ENCODE results near the gene XPC.

Gene XPC

DNA sequence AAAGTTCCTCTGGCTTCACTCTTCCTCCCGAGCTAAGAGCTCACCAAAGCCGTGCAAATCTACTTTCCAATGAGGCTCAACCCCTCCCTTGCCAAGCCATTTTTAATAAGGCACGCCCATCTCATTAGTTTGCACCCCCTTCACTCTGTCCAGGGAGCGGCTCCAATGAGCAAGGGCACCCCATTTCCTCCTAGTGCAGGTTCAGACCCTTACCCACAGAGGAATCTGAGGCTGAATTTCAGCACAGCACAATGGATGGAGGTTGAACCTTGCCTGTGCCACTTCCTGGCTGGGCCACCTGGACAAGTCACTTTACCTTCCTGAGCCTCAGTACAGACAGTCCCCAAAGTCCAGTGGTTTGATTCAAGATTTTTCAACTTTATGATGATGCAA lies 25.4 kb downstream of the XPC start:
- Histone ChIP-seq H4K20me1 (ENCODE audit: insufficient read depth, low read length) (no peaks in the 10 kb centered on the region), H2AFZ (ENCODE audit: low read length) (no peak overlapping the region), H3K4me2 (ENCODE audit: low read length) (no peak overlapping the region), H3K9me2 (ENCODE audit: low read depth, low read length) (no peaks in the 10 kb centered on the region), H3K36me3 (ENCODE audit: insufficient read depth, low read length) (peaks cover 38% of the 10 kb centered on the region; the same call in 1 of the 2 replicates), H3K9me3 (ENCODE audit: low read length) (no peaks in the 10 kb centered on the region), H3K4me1 (ENCODE audit: insufficient read depth, low read length, severe bottlenecking) (no peaks in the 10 kb centered on the region), H3K9ac (ENCODE audit: low read length) (no peak overlapping the region), H3F3A (ENCODE audit: insufficient read depth, low read length) (no peaks in the 10 kb centered on the region), H3K27ac (ENCODE audit: low read depth, low read length, poor library complexity, severe bottlenecking) (no peak overlapping the region), H3K79me2 (ENCODE audit: insufficient read depth, low read length) (no peaks in the 10 kb centered on the region), H3K4me3 (ENCODE audit: low read depth, low read length, poor library complexity, severe bottlenecking) (no peak overlapping the region), H3K27me3 (ENCODE audit: insufficient read depth, low read length) (no peaks in the 10 kb centered on the region)
- TF ChIP-seq EZH2 (IDR thresholded peaks at IDR 0.05; ENCODE audit: borderline replicate concordance, low read length): no peak
- TF ChIP-seq, protein P1, sequence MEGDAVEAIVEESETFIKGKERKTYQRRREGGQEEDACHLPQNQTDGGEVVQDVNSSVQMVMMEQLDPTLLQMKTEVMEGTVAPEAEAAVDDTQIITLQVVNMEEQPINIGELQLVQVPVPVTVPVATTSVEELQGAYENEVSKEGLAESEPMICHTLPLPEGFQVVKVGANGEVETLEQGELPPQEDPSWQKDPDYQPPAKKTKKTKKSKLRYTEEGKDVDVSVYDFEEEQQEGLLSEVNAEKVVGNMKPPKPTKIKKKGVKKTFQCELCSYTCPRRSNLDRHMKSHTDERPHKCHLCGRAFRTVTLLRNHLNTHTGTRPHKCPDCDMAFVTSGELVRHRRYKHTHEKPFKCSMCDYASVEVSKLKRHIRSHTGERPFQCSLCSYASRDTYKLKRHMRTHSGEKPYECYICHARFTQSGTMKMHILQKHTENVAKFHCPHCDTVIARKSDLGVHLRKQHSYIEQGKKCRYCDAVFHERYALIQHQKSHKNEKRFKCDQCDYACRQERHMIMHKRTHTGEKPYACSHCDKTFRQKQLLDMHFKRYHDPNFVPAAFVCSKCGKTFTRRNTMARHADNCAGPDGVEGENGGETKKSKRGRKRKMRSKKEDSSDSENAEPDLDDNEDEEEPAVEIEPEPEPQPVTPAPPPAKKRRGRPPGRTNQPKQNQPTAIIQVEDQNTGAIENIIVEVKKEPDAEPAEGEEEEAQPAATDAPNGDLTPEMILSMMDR (IDR thresholded peaks at IDR 0.05; ENCODE audit: low read length): no peak

DNA sequence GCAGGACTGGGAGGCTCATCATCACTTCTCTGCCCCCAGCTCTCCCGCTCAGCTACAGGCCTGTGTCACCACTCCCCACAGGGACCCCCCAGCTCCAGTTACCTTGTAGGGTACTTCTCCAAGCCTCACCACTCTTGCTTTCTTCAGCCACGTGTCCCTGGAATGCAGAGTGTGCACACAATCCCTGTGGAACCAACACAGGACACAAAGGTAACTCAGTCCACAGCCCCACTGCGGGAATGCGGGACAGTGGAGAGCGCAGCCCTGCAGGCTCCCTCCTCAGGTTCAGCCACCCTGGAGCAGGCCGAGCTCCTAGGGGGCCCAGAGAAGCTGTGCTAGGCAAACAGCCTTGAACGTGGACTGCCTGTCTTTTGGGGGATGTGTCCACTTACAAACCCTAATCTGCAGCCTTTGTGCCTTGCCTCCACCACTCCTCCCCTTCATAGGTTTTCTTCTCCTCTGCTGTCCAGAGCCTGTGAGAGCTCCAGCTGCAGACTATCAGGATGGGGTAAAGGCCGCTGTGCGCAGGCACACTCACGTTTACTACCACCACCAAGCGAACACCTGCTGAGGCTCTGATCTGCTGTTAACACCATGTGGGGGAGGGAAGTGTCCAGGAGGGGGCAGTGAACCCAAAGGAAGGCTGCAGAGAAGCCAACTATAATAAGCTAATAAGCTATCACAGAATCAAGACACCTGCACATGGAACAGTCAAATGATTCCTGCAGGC lies 26.0 kb downstream of the XPC start:
- no peaks in the 10 kb centered on the region for H3K27me3 ChIP-seq (ENCODE audit: insufficient read depth, low read length)
- H3K9ac ChIP-seq (ENCODE audit: low read length): no peak overlapping the region
- no peak overlapping the region for H2AFZ ChIP-seq (ENCODE audit: low read length)
- no peaks in the 10 kb centered on the region for H3K4me1 ChIP-seq (ENCODE audit: insufficient read depth, low read length, severe bottlenecking)
- H4K20me1 ChIP-seq (ENCODE audit: insufficient read depth, low read length): no peaks in the 10 kb centered on the region
- no peak overlapping the region for H3K4me3 ChIP-seq (ENCODE audit: low read depth, low read length, poor library complexity, severe bottlenecking)
- H3K79me2 ChIP-seq (ENCODE audit: insufficient read depth, low read length): no peaks in the 10 kb centered on the region
- H3K9me2 ChIP-seq (ENCODE audit: low read depth, low read length): no peaks in the 10 kb centered on the region
- no peak overlapping the region for H3K27ac ChIP-seq (ENCODE audit: low read depth, low read length, poor library complexity, severe bottlenecking)
- no peaks in the 10 kb centered on the region for H3K9me3 ChIP-seq (ENCODE audit: low read length)
- H3F3A ChIP-seq (ENCODE audit: insufficient read depth, low read length): no peaks in the 10 kb centered on the region
- no peak for TF ChIP-seq EZH2 (IDR thresholded peaks at IDR 0.05; ENCODE audit: borderline replicate concordance, low read length)
- TF ChIP-seq, protein P1 (IDR thresholded peaks at IDR 0.05; ENCODE audit: low read length): peak; percentile 40
- H3K4me2 ChIP-seq (ENCODE audit: low read length): no peak overlapping the region
- H3K36me3 ChIP-seq (ENCODE audit: insufficient read depth, low read length): peaks cover 32% of the 10 kb centered on the region; the same call in 1 of the 2 replicates

DNA sequence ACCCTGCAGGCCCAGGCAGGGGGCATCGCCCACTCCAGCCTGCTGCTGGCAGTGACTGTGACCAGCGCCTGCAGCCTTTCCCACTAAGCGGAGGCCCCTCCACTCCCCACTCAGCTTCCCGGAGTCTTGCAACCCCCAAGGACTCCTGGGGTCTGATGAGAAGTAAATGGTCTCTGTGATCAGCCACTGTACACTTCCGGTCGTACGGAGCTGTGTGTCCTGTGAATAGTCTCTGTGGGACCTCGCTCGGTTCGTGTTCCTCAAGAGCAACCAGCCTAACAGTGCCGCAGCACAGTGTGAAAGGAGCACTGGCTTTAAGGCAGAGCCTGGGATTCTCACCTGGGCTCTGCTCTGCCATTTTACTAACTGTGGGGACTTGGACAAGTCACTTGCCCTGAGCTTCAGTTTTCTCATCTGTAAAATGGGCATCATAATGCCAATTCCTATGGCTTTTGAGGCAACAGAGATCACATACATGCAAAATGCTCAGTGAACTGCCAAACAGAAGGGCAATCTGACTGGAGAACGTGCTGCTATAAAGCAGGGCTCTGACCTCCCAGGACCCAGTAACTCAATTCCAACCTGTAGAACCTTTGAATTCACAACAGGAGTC lies 26.8 kb downstream of the XPC start:
- Histone ChIP-seq H3F3A (ENCODE audit: insufficient read depth, low read length) (no peaks in the 10 kb centered on the region), H3K4me3 (ENCODE audit: low read depth, low read length, poor library complexity, severe bottlenecking) (no peak overlapping the region), H4K20me1 (ENCODE audit: insufficient read depth, low read length) (no peaks in the 10 kb centered on the region), H3K9me3 (ENCODE audit: low read length) (no peaks in the 10 kb centered on the region), H3K27me3 (ENCODE audit: insufficient read depth, low read length) (no peaks in the 10 kb centered on the region), H3K27ac (ENCODE audit: low read depth, low read length, poor library complexity, severe bottlenecking) (no peak overlapping the region), H3K9me2 (ENCODE audit: low read depth, low read length) (no peaks in the 10 kb centered on the region), H3K36me3 (ENCODE audit: insufficient read depth, low read length) (peaks cover 32% of the 10 kb centered on the region; the same call in 1 of the 2 replicates), H3K79me2 (ENCODE audit: insufficient read depth, low read length) (no peaks in the 10 kb centered on the region), H2AFZ (ENCODE audit: low read length) (no peak overlapping the region), H3K9ac (ENCODE audit: low read length) (no peak overlapping the region), H3K4me2 (ENCODE audit: low read length) (no peak overlapping the region), H3K4me1 (ENCODE audit: insufficient read depth, low read length, severe bottlenecking) (no peaks in the 10 kb centered on the region)
- TF ChIP-seq, protein P1 (IDR thresholded peaks at IDR 0.05; ENCODE audit: low read length): no peak
- TF ChIP-seq EZH2 (IDR thresholded peaks at IDR 0.05; ENCODE audit: borderline replicate concordance, low read length): no peak
